Fibroblast of skin of right biceps (primary cell): ENCODE measurements around the gene UBE2G2.
A peak's percentile ranks its signal among the peaks of the same experiment; 100 is the strongest.
"Not testable (repeated sequence)": the region's sequence is repeated elsewhere in the genome, so short reads cannot be mapped to it uniquely, and the experiment has no call there.

ENCODE experiments used
- DNase-seq: peaks from one replicate; pipeline ENCODE4 v3.0.0-alpha.2; 2013

UBE2G2 gene

GRCh38 chr21:44835647-44835973 is 34.0 kb upstream of the UBE2G2 start:
- DNase-seq, result no peak

DNA sequence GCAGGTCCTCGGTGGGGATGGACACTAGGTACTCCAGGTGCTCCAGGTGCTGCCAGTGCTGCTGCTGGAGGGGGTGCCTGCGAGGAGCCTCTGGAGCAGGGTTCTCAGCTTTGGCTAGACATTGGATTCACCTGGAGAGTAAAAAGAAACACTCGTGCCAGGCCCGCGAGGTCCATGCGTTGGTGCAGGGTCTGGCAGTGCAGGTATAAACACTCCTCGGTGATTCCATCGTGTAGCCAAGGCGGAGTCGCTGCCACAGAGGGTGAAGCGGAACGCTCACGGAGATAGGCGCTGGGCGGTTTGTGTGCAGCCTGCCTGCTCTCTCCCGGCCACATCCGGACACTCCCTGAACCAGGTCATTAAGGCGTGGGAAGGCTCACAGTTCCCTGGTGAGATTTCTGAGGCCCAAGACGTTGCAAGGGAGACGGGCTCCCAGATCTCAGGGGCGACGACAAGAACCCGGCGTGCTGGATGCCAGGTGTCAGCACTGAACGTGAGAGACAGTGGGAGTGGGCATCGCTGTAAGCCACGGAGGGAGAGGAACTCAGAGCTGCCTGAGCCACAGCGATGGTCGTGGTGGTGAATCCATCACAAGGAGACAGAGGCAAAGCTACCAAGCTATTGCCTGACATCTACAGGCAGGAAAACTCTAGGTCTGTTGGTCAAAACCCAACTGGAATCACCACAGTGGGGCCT is 33.5 kb upstream of the UBE2G2 start:
- DNase-seq, result no peak

DNA sequence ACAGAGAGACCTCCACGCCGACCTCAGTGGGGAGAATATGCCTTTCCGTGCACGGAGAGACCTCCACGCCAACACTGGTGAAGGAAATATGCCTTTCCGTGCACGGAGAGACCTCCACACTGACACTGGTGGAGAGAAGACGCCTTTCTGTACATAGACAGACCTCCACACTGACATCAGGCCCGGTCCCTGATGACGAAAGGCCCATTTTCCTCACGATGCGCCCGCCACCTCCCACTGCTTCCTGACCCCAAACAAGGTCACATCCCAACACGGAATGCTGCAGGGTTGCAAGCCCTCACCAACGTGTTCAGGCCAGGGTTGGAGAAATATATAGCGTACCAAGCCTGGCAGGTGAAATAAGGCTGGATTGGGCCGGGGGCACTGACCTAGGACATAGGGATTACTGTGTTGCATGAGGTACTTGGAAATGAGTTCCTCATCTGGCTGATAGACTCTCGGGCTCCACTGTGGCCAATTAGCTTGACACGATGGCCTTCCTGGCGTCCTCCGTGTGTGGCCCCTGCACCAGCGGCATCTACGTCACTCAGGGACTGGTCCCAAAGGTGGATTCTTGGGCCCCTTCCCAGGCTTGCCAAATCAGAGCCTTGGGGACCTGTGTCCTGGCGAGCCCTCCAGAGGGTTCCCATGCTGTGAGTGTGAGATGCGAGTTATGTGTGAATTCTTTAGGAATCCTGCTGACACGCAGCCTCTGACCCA is 32.8 kb upstream of the UBE2G2 start:
- DNase-seq, result no peak

- no peak for DNase-seq
Observed at GRCh38 chr21:44833663-44834062, 32.0 kb upstream of the UBE2G2 start.

GRCh38 chr21:44832516-44833255 is 31.1 kb upstream of the UBE2G2 start:
- not testable (repeated sequence) for DNase-seq

DNA sequence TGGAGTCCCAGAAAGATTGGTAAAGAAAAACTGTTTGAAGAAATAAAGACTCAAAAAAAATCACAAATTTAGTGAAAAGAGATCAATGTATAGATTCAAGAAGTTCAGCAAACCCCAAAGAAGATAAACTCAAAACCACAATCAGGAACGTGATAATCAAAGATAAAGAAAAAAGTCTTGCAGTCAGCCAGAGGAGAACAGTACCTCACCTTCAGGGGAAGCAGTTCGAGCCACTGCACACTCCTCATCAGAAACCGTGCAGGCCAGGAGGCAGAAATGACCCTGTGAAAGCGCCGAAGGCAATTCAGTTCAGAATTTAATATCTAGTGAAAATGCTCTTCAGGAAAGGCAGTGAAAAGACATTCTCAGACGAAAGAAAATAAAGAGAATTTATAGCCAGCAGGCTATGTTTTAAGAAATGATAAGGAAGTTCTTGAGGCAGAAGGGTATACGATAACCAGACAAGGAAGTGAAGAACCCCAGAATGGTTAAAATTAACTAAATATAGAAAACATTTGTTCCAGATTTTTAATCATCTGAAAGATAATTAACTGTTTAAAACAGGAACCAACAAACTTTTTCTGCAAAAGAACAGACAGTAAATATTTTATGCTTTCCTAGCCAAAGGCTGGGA is 29.7 kb upstream of the UBE2G2 start:
- DNase-seq, result no peak

DNA sequence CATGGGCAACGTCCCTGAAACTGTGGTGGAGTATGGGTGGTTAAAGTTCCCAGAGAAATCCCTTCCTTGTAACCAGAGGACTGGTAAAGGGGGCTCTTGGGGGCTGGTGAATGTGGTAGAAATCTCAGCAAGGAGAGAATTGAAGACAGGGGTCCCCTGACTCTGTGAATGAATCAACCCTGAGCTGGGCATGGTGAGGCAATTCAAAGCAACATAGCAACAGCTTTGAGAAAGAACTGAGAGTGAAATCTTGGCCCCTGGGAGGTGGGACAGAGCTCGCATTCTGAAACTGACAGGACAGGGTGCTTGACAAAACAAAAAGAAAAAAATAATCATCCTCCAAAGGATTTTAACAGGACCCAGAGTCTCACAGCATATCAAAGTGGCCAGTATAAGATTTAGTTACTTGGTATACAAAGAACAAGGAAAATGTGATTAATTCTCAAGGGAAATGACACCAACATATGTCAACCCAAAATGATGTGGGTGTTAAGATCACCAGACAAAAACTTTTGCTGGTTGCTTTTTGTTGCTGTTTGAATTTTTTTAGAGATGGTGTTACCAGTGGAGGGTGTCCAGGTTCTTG is 28.0 kb upstream of the UBE2G2 start:
- DNase-seq, result no peak

GRCh38 chr21:44828362-44829056 is 26.9 kb upstream of the UBE2G2 start:
- no peak for DNase-seq

DNA sequence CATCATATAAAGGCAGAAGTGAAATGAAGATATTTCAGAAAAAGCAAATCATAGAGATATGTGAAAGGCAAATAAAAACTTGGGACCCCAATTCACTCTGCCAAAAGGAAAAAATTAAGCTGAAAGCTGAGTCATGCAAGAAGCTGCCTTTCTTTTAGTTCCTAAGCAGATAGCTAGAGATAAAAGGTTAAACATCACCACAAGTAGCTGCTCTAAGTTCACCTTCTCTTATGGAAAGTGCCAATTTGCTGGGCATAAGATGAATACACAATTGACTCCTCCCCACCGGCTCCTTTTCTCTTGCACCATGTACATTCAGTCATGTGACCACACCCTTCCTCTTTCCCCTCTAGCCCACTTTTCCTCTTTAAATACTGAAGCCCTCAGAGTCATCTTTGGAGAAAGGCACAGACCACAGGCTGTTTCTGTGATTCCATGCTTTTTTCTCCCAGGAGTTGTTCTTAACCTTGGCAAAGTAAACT is 21.6 kb upstream of the UBE2G2 start:
- no peak for DNase-seq

DNA sequence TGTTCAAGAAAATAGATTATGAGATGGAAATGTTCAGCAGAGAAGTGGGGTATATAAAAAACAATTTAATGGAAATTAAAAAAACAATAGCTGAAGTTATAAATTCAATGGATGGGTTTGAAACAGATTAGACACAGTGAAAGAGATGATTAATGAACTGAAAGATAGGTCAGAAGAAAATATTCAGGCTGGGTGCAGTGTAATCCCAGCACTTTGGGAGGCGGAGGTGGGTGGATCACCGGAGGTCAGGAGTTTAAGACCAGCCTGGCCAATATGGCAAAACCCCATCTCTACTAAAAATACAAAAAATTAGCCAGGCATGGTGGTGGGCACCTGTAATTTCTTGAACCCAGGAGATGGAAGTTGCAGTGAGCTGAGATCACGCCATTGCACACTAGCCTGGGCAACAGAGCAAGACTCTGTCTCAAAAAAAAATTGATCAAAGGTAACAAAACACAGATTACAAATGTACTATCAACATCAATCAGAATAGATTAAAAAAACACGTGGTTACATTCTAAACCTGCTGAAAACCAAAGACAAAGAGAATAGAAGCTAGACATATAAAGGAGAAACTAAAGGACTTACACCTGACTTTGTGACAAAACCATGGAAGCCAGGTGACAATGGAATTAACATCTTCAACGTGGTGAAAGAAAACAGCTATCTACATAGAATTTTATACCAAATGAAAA is 21.0 kb upstream of the UBE2G2 start:
- DNase-seq, result no peak

DNA sequence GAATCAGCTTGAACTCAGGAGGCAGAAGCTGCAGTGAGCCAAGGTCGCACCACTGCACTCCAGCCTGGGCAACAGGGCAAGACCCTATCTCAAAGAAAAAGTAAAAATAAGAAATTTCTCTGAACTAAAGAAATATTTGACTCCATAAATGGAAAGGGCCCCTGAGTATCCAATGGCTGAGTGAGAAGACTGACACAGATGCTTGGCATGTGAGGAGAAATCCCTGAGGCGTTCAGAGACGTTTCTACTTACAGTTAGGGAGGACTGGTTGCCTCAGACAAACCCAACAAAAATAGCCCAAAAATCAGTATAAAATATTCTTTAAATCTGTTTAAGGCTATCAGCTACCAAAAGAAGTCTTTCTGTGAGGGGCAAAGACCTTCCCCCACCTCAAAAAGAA is 19.2 kb upstream of the UBE2G2 start:
- peak; percentile 59 for DNase-seq

GRCh38 chr21:44819283-44820243 is 17.9 kb upstream of the UBE2G2 start:
- no peak for DNase-seq

DNA sequence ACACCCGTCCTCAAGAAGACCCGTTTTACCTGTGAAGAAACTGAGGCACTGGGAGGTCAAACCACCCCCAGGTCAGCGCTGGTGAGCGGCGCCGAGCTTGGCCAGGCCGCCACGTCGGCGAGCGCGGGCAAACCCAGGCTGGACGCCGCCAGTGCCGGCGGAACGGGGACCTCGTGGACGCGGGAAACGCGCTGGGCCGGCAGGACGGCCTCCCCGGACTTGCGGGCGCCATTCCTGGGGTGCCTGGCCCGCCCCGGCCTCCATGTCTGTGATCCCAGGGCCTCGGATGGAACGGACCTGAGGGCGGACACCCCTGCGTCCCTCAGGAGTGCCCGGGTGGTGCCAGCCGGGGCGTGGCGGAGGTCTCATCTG is 17.0 kb upstream of the UBE2G2 start:
- no peak for DNase-seq

DNA sequence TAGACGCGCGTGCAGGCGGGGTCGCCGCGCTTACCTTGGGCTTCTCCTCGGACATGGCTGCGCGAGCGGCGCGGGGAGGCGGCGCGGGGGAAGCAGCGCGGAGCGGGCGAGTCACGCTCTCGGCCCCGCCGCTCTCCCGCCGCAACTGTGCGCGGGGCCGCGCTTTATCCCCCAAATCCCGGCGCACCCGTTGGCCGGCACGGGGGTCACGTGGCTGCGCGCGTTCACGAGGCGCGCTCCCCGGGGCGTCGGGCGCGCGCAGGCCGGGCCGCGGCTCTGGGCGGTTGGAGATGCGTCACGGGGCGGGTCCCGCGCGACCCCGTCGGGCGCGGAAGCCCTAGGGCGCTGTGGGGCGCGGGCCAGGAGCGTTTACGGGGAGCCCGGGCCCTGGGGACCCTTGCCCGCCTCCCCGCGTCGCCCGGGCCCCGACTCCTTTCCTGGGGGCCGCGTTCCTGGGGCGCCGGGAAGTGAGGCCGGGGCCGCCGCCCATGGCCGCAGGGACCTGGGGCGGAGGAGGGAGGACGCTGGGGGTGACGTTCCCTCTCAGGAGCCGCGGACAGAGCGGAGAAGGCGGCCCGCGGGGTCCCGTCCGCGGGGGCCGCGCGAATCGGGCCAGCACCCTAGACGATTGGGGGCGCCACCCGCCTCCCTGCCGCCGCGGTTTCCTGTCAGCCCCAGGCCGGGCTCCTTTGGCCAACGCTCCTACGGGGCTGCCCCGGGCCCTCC is 16.5 kb upstream of the UBE2G2 start, which contains the start of gene SUMO3:
Gene SUMO3 (minus strand): TSS at position 149 of the 726 bp plus-strand sequence. CDS start 94 bp downstream, at position 55.
- peak; percentile 89 for DNase-seq

DNA sequence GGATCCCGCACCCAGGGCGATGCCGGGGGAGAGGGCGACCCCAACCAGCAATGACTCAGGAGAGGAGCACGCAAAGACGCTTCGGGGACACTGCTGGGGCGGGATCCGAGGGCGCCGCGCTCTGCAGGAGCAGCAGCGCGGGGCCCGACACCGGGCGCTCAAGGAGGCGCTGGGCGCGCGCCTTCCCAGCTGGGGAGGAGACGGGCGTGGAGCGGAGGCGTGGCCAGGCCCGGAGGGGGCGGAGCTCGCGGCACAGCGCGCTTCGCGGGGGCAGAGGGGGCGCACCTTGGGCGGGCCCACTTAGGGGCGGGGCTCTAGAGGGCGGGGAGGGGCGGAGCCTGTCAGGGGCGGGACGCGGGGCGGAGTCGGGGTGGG is 15.9 kb upstream of the UBE2G2 start:
- peak; percentile 89 for DNase-seq

DNA sequence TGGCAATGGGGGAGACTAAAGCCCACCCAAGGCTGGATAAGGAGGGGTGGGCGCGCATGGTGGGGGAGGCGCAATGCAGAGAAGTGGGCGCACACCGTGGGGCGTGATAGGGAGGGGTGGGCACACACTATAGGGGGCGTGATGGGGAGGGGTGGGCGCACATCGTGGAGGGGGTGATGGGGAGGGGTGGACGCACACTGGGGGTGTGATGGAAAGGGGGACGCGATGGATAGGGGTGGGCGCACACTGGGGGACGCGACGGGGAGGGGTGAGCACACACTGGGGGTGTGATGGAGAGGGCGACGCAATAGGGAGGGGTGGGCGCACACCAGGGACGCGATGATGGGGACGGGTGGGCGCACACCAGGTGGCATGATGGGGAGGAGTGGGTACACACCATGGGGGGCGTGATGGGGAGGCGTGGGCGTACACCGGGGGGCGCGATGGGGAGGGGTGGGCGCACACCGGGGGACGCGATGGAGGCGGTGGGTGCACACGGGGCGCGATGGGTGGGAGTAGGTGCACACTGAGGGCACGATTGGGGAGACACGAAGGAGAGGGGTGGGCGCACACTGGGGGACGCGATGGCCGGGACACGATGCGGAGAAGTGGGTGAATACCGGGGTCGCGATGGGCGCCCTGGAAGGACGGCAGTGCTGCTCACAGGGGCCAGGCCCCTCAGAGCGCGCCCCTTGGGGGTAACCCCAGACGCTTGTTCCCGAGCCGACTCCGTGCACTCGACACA is 15.3 kb upstream of the UBE2G2 start:
- DNase-seq, result no peak

DNA sequence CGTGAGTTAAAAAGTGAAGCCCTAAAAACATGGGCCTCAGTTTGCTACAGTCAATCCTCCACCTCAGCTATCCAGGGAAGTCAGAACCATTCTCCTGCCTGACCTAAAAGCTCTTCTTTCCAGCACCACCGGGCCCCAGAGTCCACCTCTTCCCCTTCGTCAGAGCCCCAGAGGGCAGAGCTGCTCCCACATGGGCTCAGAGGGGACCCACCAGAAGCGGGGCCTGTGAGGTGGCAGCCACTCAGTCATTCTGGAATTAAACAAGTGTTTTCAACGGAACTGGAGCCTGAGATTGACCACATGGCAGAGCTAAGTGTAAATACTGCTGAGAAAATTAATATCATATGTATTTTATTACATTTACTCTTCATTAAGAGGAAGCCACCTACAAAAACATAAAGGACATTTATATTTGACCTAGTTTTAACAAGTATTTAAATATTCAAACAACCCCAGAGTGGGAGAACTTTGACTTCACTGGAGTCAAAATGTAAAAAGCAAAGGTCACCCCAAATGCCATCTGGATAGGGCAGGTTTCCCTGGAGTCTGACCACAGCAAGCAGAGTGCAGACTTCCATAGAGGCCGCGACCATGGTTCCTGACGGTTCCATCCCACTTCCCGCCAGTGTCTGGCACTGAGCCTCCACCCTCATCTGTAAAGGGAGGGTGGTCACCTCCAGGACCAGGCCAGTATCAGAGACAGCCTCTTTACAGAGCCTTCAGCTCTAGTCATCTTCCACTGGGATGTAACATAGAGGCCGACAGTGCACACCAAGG is 14.4 kb upstream of the UBE2G2 start:
- DNase-seq, result no peak

GRCh38 chr21:44815225-44815624 is 13.6 kb upstream of the UBE2G2 start:
- DNase-seq, result no peak
